HEK293 (cell line): ENCODE measurements around the gene TTN.

ENCODE experiments used
- CTCF ChIA-PET: fragments of 350-600 bp; formaldehyde crosslinking; extraction: SDS; loops from one replicate; lab custom pipeline; 2021; ENCODE audit warnings: antibody characterized with exemption; lab: Yijun Ruan, JAX
- POLR2A ChIA-PET: fragments of 300-600 bp; formaldehyde crosslinking; extraction: SDS; loops from one replicate; lab custom pipeline; 2020; ENCODE audit warnings: antibody characterized with exemption, inconsistent platforms; lab: Yijun Ruan, JAX
- H3K27ac ChIP-seq: fragments of 200-500 bp; sonication (Bioruptor generic); 2 replicates; pipeline ENCODE4 v1.5.1; 2014; ENCODE audit warnings: low read depth, low read length, control low read depth, inconsistent platforms; ENCODE audit errors: extremely low read depth
- H3K36me3 ChIP-seq, 2 experiments: fragments of 200-500 bp in 1 of 2; sonication (Bioruptor generic) in 1 of 2; 1 replicate in 1 of 2; 2 replicates in 1 of 2; pipeline ENCODE4 v1.5.1; 2014 to 2017; ENCODE audit warnings: inconsistent platforms in 2 of 2, low read length in 2 of 2; ENCODE audit not compliant: control insufficient read depth in 2 of 2, insufficient read depth in 1 of 2
- H3K4me1 ChIP-seq: fragments of 200-500 bp; sonication (Bioruptor generic); 2 replicates; pipeline ENCODE4 v1.5.1; 2014; ENCODE audit warnings: mild to moderate bottlenecking, low read length, inconsistent platforms; ENCODE audit not compliant: control insufficient read depth, insufficient read depth
- H3K4me3 ChIP-seq: 2 replicates; pipeline ENCODE4 v1.5.1; 2011; ENCODE audit warnings: low read depth, mild to moderate bottlenecking, control low read depth, low read length, moderate library complexity
- H3K9me3 ChIP-seq: fragments of 200-500 bp; sonication (Bioruptor generic); 2 replicates; pipeline ENCODE4 v1.5.1; 2014; ENCODE audit warnings: low read depth, low read length, inconsistent platforms; ENCODE audit not compliant: control insufficient read depth, insufficient read depth
- GLI2 ChIP-seq: fragments of 450-650 bp; formaldehyde crosslinking; IDR thresholded peaks from 2 replicates; pipeline ENCODE4; 2017; ENCODE audit warnings: missing biosample characterization, missing genetic modification characterization, low read depth, borderline replicate concordance
- REST ChIP-seq: fragments of 450-650 bp; formaldehyde crosslinking; IDR thresholded peaks from 2 replicates; pipeline ENCODE4 v1.5.1; 2016; ENCODE audit warnings: missing biosample characterization, missing genetic modification characterization
- ZBTB11 ChIP-seq: fragments of 450-650 bp; formaldehyde crosslinking; conservative IDR thresholded peaks from 2 replicates; pipeline ENCODE4 v1.5.1; 2016; ENCODE audit warnings: low read depth, missing biosample characterization, missing genetic modification characterization
- ZBTB49 ChIP-seq: fragments of 450-650 bp; formaldehyde crosslinking; IDR thresholded peaks from 2 replicates; pipeline ENCODE4 v1.5.1; 2016; ENCODE audit warnings: missing biosample characterization, missing genetic modification characterization, low read depth
- ZNF341 ChIP-seq: fragments of 450-650 bp; formaldehyde crosslinking; IDR thresholded peaks from 2 replicates; pipeline ENCODE4; 2016; ENCODE audit warnings: low read depth, missing biosample characterization, missing genetic modification characterization
- ZNF350 ChIP-seq: fragments of 450-650 bp; formaldehyde crosslinking; IDR thresholded peaks from 2 replicates; pipeline ENCODE4 v1.5.0; 2017; ENCODE audit warnings: missing biosample characterization, mild to moderate bottlenecking, missing genetic modification characterization
- ZNF404 ChIP-seq: fragments of 450-650 bp; formaldehyde crosslinking; IDR thresholded peaks from 2 replicates; pipeline ENCODE4 v1.5.1; 2017; ENCODE audit warnings: missing biosample characterization, missing genetic modification characterization
- ZNF626 ChIP-seq: fragments of 450-650 bp; sonication (Bioruptor Pico); formaldehyde crosslinking; IDR thresholded peaks from 2 replicates; pipeline ENCODE4 v1.5.1; 2018; ENCODE audit warnings: missing biosample characterization, missing genetic modification characterization, inconsistent platforms
- ZNF660 ChIP-seq: fragments of 450-650 bp; IDR thresholded peaks from 2 replicates; pipeline ENCODE4 v1.5.1; 2018; ENCODE audit warnings: missing biosample characterization, mild to moderate bottlenecking, missing genetic modification characterization

Gene TTN

GRCh38 chr2:178689808-178690207 is 117.4 kb downstream of the TTN start (continued):
- TF ChIP-seq ZNF404 (tag by site-specific recombination) (no peak), ZNF341 (no peak), ZNF660 (tag by site-specific recombination) (no peak), GLI2 (tag by site-specific recombination) (no peak), ZBTB11 (tag by site-specific recombination) (no peak), ZNF626 (tag by site-specific recombination) (no peak), ZBTB49 (tag by site-specific recombination) (no peak), ZNF350 (tag by site-specific recombination) (no peak)

- TF ChIP-seq REST (tag by site-specific recombination): 0 out of 2 replicates have a peak, but pooled peaks have one; percentile 22
- no peak for TF ChIP-seq ZNF404 (tag by site-specific recombination)
- TF ChIP-seq ZBTB11 (tag by site-specific recombination): no peak
- Histone ChIP-seq H3K36me3 (no peaks in the 10 kb centered on the region), H3K9me3 (no peaks in the 10 kb centered on the region), H3K27ac (no peak overlapping the region), H3K4me1 (no peaks in the 10 kb centered on the region), H3K4me3 (no peak overlapping the region)
- POLR2A ChIA-PET: no interaction called here
- CTCF ChIA-PET: interaction anchor here (0.6 kb wide), 1 partner anchor 112 kb away, joined by 3 read pairs; no protein-coding TSS in a partner anchor
Observed at GRCh38 chr2:178683877-178684276, 123.3 kb downstream of the TTN start.
